HG03565 (cell line): ENCODE data around the gene ABITRAM.
"Not testable (repeated sequence)": the region's sequence is repeated elsewhere in the genome, so short reads cannot be mapped to it uniquely, and the experiment has no call there.

ENCODE experiments used
- ATAC-seq: cut with Tn5 transposase; IDR thresholded peaks from one replicate; pipeline ENCODE4 v1.9.1; 2021; ENCODE audit warnings: mild to moderate bottlenecking, moderate library complexity; ENCODE audit not compliant: unreplicated experiment

Gene ABITRAM

DNA sequence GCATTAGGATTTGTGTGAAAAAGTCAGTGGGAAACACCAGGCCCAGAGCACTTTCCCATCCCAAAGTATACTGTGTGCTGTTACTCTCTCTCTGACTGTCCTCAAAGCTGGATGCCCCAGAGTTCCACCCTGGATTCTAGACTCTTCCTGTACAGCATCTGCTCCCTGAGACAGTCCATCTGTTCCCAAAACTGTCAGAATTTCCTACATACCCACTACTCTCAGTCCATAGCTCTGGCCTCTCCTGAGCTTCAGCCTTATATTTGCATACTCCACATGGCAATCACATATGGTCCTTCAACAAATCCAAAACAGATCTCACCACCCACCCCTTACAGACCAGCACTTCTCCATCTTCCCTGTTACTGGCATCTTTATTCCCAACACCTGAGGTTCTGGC lies 9.7 kb upstream of the ABITRAM start:
- no peak for ATAC-seq

DNA sequence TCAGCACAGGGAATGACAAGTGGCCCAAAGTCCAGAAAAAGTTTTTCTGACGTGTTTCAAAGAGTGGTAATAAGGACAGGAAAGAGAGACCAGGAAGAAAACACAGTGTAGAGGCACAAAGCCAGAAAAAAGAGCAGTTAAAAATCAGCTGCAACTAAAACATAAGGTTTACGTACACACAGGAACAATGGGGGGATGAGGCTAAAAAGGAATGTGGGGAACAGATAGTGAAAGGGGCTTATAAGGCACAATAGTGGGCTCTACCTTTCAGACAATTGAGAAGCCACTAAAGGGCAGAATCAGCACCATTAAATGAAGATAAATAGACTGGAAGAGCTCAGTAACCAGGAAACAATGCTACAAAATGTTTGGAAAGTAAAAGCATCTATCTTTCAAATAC lies 5.8 kb upstream of the ABITRAM start:
- ATAC-seq = no peak

DNA sequence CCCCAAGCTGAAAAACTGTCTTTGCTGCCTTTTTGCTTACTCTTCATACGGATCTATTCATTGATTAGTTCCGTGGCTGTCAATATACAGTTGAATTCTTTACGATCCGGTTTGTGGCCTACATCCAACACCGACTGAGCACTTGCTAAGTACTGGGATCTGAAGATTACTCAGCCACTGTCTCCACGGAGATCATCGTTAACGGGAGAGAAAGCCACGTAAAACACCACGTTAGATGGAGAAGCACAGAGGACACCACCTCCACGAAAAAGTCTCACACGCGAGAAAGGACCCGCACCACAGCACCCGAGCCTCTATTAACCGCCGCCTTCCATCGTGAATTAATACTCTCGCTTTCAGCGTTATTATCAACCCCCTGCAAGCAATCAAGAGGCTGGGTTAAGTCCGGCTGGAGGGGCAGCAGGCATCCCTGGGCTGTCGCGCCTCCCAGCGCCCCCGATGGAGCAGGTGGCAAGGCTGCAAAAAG lies 926 bp upstream of the ABITRAM start:
- no peak for ATAC-seq

DNA sequence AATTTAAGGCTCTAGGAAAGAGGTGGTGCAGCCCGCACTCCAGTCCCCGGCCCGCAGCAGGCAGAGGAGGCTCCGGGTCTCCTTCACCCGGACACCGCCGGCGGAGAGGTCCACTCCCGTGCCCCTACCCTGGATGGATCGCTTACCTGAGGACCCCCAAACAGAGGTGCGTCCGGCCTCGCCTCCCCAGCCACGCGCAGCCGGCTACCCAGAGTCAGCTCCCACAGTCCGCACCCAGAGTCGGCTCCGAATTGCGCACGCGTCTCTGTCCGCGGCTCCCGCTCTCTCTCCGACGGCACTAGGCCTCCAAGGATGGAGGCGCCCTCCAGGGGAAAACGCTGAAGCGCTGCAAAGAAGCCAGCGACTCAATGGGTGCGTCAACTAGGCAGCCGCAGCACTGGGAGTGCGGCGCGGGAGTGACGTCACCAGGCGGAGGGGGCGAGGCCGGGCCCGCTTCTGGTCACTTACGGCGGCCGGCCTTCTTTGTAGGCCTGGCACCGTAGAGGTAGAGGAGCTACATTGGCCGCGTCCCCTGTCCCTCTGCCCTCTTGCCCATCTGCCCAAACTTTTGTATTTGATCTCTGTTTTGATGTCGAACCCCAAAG lies 380 bp upstream of the ABITRAM start, which contains the start of gene ELP1:
Gene ELP1, minus strand, starts transcription at position 407 of the 605 bp plus-strand sequence. CDS start 2,978 bp downstream, outside the sequence.
- ATAC-seq = peak; percentile 78

DNA sequence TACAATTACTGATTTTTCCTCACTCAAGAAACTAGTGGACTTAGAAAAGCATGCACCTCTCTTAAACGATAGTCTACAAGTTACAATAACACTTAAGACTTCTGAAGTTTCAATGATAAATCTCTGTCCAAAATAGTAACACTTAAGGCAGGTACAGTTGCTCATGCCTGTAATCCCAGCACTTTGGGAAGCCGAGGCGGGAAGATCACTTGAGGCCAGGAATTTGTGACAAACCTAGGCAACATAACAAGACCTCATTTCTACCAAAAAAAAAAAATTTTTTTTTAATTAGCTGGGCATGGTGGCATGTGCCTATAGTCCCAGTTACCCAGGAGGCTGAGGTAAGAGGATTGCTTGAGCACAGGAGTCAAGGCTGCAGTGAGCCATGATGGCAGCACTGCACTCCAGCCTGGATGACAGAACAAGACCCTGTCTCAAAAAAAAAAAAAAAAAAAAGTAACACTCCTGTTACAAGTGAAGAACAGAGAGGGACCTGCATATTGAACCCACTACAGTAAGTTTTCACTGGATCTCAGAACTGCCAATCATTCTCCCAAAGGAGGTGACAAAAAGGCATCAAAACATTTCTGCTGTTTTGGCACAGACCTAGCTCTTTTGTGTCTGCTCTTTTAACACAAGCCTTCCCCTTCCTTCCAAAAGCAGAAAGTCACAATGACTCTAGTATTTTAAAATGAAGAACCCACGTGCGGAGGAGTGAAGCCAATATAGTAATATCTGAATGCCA lies 3.5 kb downstream of the ABITRAM start:
- ATAC-seq = no peak

DNA sequence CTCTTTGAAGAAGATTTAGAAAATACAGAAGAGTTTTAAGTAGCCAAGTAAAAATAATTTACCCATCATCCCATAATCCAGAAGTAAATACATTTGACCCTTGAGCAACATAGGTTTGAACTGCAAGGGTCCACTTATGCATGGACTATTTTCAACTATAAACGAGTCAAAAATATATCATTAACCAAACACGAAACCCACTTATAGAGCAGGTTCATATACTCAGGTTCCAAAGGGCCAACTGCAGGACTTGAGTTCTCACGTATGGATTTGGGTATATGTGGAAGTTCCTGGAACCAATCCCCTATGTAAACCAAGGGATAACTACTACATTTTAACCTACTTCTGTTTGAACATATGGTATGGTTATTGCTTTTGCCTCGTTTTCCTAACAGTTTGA lies 5.8 kb downstream of the ABITRAM start:
- no peak for ATAC-seq

DNA sequence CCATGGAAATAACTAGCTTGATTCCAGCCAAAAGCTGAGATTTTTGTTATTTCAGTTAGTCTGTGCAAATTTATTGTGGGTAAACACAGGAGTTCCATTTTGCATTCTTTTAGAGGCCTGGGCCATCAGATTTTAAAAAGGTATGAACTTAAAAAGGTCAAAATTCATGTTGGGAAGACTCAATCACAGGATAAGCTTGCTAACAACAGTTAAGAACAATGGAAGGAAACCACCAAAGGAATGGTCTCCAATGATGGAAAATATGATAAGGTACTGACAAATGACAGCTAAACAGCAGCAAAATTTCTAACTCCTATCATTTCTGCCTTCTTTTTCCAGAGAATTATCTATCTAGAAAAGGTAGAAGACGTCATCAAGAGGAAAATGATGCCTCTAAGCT lies 16.0 kb downstream of the ABITRAM start:
- ATAC-seq = no peak

DNA sequence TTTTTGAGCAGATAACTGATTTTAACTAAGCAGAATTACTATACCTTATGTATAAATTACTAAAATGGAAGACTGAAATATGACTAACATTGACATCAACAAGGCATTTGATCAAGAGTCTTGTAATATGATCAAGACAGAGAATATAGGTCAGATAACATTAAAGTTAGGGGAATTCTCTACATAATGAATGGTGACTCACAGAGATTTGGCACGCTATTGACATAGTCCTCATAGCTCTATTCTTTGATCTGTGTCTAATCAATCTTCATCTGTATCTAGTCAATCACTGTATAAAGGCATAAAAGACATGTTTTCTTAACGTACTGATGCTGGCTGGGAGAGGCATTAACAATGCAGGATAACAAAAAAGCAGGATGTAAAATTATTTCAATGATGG lies 17.4 kb downstream of the ABITRAM start:
- no peak for ATAC-seq

DNA sequence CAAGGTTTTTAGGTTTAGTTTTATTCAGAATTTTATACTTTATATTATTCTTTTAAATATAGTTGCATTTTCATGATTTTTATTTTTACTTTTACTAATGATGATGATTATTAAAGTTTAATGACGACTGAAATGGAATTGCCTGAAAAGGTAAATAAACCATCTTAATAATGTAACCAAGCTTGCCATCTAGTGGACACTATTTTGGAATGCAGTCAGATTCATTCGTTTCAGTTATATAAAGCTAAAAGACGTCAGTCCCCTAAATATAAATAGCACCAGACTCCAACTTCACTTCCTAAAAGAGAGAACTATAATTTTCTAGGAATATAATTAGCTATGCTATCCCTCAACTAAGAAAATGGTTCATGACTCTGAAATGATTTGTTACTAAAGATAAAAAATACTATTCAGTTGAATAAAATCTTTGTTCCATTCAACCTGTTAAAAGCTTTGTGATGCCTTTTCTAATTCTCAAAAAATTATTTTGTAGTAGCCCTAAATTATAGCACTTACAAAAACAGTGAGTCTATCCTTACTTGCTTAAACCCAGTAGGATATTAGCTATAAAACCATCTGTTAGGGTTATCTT lies 19.9 kb downstream of the ABITRAM start:
- peak; percentile 53 for ATAC-seq

DNA sequence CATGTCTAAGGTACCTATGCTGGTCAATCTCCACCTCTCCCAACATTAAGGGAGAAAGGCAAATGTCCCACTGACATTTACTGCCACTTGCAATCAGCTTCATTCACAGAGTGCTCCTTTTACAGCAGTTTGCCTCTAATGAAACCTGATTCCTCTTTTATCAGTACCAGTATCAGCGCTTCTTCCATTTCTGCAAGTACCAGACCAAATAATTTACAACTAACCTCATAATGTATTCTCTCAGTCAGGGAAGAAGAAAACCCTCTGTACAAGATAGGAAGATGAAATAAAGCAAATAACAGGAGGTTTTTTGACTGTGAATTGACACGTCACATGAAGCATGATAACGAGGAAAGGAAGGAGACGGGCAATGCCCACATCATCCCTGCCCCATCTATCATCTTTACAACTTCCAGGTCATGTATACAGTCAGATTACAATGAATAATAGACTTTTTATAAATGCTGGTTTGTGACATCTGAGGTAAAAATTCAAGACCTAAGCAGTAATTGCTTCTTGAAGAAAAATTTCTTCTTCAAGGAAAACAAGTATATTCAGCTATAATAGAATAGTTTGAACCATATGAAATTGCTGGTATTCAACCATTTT lies 21.9 kb downstream of the ABITRAM start:
- no peak for ATAC-seq

DNA sequence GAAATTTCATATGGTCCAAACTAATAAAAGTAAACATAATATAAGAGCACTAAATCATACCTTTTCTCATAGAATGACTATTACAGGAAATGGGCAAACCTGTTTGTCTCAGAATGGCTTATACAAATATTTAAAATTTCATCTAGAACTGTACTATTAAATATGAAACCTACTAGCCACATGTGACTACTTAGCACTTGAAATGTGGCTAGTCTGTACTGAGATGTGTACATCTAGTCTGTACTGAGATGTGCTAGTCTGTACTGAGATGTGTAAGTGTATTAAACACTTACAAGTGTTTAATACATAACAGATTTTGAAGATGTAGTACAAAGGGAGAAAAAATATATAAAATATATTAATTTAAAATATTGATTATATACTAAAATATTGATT lies 22.4 kb downstream of the ABITRAM start:
- ATAC-seq = no peak

DNA sequence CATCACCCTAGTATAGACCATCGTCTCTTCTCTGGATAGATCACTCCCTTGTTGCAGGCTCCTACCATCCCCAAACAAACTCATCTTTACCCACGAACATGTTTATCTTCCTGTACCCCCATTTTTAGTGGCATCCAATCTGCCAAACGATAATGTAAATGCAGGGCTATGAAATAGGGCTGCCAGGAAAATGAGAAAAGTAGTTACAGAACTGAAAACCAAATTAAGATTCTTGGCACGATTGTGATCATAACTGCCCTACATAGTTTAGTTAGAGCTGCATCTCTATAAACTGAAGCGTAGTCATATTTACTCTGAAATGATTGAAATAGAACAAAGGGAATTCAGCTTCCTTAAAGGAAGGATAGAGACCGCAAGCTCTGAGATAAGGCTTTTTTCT lies 26.1 kb downstream of the ABITRAM start:
- ATAC-seq = no peak

DNA sequence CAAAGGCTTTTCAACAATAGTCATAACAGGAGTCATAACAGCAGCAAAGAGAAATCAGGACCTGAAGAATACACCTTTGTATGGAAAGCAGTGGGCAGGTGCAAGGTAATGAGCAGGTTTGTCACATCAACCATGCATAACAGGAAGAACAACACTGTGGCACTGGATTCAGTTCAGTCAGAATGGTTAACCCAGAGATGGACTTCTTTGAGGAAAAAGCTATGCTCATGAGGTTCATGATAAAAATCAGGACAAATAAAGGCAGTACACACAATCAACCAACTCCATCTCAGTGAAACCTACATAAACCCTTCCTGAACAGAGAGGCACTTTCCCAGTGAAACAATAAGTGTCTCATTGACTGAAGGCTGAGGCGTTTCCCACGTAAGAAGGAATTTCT lies 27.0 kb downstream of the ABITRAM start:
- ATAC-seq = no peak

DNA sequence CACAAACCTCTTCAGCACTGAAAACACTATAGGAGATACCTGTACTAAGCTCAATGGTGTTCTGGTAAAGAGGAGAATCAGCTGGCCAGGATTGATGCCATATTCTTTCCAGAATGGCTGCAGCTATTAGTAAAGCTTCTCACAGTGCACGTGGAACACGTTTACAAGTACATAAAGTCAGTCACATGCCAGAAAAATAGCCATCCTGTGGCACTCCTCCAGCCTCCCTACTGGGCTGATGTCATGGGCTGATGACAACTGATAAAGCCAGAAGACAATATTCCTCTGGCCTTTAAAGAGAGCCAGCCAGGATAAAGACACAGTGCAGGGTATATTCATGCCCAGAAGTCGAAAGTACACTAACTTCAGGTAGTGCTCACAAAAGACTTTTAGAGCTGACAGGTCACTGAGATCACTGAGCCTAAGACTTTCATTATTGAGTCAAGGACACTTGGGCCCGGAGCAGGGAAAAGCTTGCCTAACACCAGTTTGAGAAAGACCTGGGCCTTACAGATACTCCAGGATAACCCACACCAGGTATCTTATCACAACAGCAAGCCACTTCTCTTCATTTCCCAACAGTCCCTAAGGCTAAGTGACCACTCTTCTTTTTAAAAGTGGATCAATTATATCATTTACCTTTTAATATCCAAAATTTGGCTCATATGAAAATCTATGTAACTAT lies 29.4 kb downstream of the ABITRAM start:
- ATAC-seq = no peak

DNA sequence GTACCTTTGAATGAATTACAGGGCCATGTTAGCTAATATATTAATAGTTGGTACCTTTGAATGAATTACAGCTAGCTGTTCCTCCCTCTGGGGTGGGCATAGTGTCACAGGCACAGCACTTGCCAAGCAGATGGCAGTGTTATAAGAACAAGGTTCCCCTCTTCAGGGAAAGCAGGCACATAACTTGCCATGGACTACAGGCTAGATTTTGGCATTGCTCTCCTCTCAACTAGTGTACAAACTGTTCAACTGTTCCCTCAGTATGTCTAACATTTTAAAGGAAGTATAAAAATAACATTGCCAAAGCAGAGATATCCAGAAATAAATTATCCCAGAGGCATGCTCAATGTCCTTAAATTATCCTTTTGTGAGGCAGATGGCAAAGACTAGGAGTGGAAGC lies 33.7 kb downstream of the ABITRAM start:
- no peak for ATAC-seq

DNA sequence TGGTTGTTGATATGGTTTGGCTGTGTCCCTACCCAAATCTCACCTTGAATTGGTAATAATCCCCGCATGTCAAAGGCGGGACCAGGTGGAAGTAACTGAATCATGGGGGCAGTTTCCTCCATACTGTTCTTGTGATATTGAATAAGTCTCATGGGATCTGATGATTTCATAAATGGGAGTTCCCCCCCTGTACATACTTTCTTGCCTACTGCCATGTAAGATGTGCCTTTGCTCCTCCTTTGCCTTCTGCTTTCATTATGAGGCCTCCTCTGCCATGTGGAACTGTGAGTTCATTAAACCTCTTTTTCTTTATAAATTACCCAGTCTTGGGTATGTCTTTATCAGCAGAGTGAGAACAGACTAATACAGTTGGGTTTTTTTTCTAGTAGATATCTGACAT lies 37.2 kb downstream of the ABITRAM start:
- ATAC-seq = not testable (repeated sequence)

DNA sequence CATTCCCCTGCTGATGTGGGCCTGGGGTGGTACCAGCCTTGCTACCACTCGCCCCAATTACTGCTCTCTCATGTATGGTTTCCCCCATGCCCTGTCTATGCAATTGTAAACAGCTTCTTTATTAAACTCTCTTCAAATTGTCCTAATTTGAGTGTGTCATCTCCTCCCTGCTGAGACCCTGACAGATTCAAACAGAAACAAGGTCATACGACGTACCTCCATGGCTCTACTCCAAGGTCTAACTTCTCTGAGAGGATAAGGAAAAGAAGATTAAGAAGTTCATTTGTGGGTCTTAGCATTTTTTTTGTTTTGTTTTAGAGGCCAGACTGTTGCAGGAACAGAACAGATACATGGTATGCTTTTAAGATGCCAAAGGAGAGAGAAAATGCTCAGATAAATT lies 38.0 kb downstream of the ABITRAM start:
- ATAC-seq = no peak

DNA sequence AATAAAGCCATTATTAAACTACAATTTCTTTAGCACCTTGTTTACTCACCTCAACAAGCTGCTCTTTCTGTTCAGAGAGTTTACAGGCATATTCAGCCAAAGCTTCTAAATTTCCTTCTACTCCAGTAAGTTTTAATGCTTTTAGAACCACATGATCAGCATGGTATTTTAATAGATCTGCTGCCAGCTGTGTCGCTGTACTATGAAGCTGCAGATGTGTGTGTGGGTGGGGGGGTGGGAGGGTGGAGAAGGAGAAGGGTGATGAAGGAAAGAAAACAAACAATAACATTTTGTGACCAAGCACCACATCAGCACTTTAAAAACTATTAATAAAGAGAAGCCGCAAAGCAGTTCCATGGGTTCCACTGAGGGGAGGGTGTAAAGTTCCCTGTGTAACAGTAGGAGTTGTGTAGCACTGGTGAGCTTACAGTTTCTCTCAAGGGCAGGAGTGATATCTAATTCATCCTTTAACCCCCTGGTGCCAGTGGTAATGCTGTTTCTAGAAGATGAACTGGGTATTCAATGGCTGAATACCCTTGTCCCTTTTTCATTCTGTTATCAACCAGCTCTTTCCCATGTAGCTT lies 38.5 kb downstream of the ABITRAM start:
- no peak for ATAC-seq

DNA sequence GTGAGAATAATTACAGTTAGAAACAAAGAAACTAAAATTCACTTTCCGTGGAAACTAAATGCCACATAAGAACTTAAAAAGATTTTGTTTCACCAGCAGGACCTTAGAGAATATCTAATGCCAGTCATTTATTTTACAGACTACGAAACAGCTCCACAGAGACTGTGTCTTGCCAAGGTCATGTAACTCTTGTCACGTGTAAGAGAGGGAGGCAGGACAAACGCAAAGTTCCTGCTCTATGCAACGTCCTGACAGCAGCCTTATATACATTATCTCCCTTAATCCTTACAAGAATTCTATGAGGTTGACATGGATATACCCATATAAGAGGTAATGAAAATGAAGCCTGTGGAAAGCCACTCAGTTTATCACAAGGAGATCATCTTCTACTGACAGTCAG lies 39.7 kb downstream of the ABITRAM start:
- no peak for ATAC-seq

DNA sequence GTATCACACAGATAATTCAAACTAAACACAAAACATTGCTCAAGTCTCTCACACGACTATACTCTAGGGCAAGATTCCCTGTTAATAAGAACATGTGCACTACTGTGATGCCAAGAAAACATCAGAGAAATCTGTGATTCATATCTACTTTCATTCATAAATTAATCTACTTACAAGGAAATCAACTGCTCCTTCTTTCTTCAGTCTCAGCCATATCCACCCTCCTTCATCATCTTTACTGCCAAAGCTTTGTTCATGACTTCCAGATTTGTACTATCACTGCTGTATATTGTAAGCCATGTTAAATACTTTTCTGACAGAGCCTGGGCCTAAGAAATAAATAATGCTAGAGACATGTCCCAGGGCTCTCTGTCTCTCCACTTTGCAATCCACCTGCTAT lies 44.0 kb downstream of the ABITRAM start:
- ATAC-seq = no peak

DNA sequence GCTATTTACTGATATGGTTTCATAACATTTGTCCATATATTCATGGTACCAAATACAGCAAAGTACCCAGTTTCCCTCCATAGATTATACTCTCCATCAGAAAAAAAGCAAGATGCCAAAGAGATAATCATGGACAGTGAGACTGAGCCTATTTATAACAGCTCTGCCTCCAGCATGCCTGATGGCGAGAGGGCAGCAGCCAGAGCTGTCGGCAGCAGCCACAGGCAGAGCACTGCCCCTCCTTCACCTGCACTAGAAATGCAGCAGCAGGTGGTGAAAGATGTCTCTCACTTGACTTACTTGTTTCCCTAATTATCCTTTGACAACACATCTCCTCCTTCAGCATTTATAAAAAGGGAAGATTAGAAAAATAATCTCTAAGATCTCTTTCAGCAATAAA lies 46.7 kb downstream of the ABITRAM start:
- ATAC-seq = no peak
